ENCODE data around the gene LRRC38.
A peak's percentile ranks its signal among the peaks of the same experiment; 100 is the strongest.
"Not testable (repeated sequence)": the region's sequence is repeated elsewhere in the genome, so short reads cannot be mapped to it uniquely, and the experiment has no call there.

The LRRC38 gene

GRCh38 chr1:13513895-13514546 lies at the start of gene LRRC38:
LRRC38 (minus strand) TSS chr1:13514003; CDS start chr1:13513593, 410 bp downstream.
- DNase-seq: no peak

GRCh38 chr1:13562981-13563380 lies 49.2 kb upstream of the LRRC38 start:
- not testable (repeated sequence) for DNase-seq

GRCh38 chr1:13560541-13560940 lies 46.7 kb upstream of the LRRC38 start:
- DNase-seq: no peak

- DNase-seq: no peak
Measured at GRCh38 chr1:13556224-13556764, 42.5 kb upstream of the LRRC38 start.

GRCh38 chr1:13554798-13555197 lies 41.0 kb upstream of the LRRC38 start:
- DNase-seq: no peak

GRCh38 chr1:13550663-13551062 lies 36.9 kb upstream of the LRRC38 start:
- DNase-seq: no peak

GRCh38 chr1:13549521-13549920 lies 35.7 kb upstream of the LRRC38 start:
- no peak for DNase-seq

- DNase-seq: no peak
Measured at GRCh38 chr1:13549021-13549420, 35.2 kb upstream of the LRRC38 start.

- no peak for DNase-seq
Measured at GRCh38 chr1:13548281-13548680, 34.5 kb upstream of the LRRC38 start.

GRCh38 chr1:13546791-13547190 lies 33.0 kb upstream of the LRRC38 start:
- no peak for DNase-seq

- DNase-seq: no peak
Measured at GRCh38 chr1:13544221-13544556, 30.4 kb upstream of the LRRC38 start.

GRCh38 chr1:13543451-13544220 lies 29.8 kb upstream of the LRRC38 start:
- DNase-seq: no peak

- DNase-seq: no peak
Measured at GRCh38 chr1:13541435-13542215, 27.8 kb upstream of the LRRC38 start.

- DNase-seq: no peak
Measured at GRCh38 chr1:13540866-13541265, 27.1 kb upstream of the LRRC38 start.

GRCh38 chr1:13539683-13540082 lies 25.9 kb upstream of the LRRC38 start:
- DNase-seq: no peak

GRCh38 chr1:13538832-13539231 lies 25.0 kb upstream of the LRRC38 start:
- DNase-seq: no peak

GRCh38 chr1:13536571-13536970 lies 22.8 kb upstream of the LRRC38 start:
- DNase-seq: no peak

GRCh38 chr1:13535227-13535626 lies 21.4 kb upstream of the LRRC38 start:
- no peak for DNase-seq

GRCh38 chr1:13528320-13528719 lies 14.5 kb upstream of the LRRC38 start:
- DNase-seq: no peak

- DNase-seq: no peak
Measured at GRCh38 chr1:13523780-13524477, 10.1 kb upstream of the LRRC38 start.

- DNase-seq: no peak
Measured at GRCh38 chr1:13520985-13521384, 7.2 kb upstream of the LRRC38 start.

- DNase-seq: peak; percentile 3
Measured at GRCh38 chr1:13517193-13517812, 3.5 kb upstream of the LRRC38 start.

All from CD4-positive, alpha-beta T cell treated with Interleukin-6 for 4 hours (primary cell).